ENCODE measurements around the gene PAX7. TPM values are rescaled to one million over a fixed set of nuclear protein-coding genes. Genes with fewer than 3 reads are reported as not detected.

PAX7 gene
- polyA plus RNA-seq, 2 of the 4 experiments (the other 2 are of a cell fraction): 0.23 to 0.48 TPM

- 78% methylated on average over 10 of the region's 13 CpGs for WGBS (ENCODE audit: missing lambda C conversion rate)
- H3K4me3 ChIP-seq: no peak overlapping the region
- no peak overlapping the region for H3K4me2 ChIP-seq
- ATAC-seq (peak; percentile 31 to 45; a peak in 3 of 6 replicates), FAIRE-seq (no peak), DNase-seq (ENCODE audit: low read depth in 1 of 2, low spot score in 1 of 2) (no peak)
- ChIA-PET CTCF (interaction anchor here (0.9 to 2.2 kb wide), 9 partner anchors 7 to 281 kb away, joined by 3 to 20 read pairs (median 4); no protein-coding TSS in a partner anchor), POLR2A (no interaction called here)
- no peak overlapping the region for H3K27ac ChIP-seq
- TF ChIP-seq RFX5 (IDR thresholded peaks at IDR 0.05) (no peak), EHMT2 (IDR thresholded peaks at IDR 0.05; ENCODE audit: low read depth) (no peak), CEBPB (IDR thresholded peaks at IDR 0.05) (no peak), ATOH8 (CRISPR knock-in tag; IDR thresholded peaks at IDR 0.05; ENCODE audit: low read depth) (no peak), ELK1 (IDR thresholded peaks at IDR 0.05; ENCODE audit: low read depth, low read length) (no peak), RCOR1 (IDR thresholded peaks at IDR 0.05; ENCODE audit: low read depth, low read length) (no peak), RNF2 (IDR thresholded peaks at IDR 0.05; ENCODE audit: borderline replicate concordance, low read depth) (no peak)
- H3K9me3 ChIP-seq: no peaks in the 10 kb centered on the region
- no peaks in the 10 kb centered on the region for H3K4me1 ChIP-seq
Measured at GRCh38 chr1:18603212-18603852, 27.3 kb upstream of the PAX7 start.

GRCh38 chr1:18606443-18607288 is 24.0 kb upstream of the PAX7 start:
- WGBS (ENCODE audit: missing lambda C conversion rate): 70% methylated on average over 11 of the region's 19 CpGs
- no peak overlapping the region for H3K27ac ChIP-seq
- H3K4me1 ChIP-seq: no peaks in the 10 kb centered on the region
- ATAC-seq (no peak), FAIRE-seq (no peak), DNase-seq (ENCODE audit: low read depth in 1 of 2, low spot score in 1 of 2) (no peak)
- no peak overlapping the region for H3K4me3 ChIP-seq
- ChIA-PET CTCF (interaction anchor here (0.5 to 1.9 kb wide), 4 partner anchors 9 to 1331 kb away, joined by 3 to 10 read pairs (median 4); no protein-coding TSS in a partner anchor), POLR2A (no interaction called here)
- no peaks in the 10 kb centered on the region for H3K9me3 ChIP-seq
- TF ChIP-seq SREBF2 (IDR thresholded peaks at IDR 0.05) (no peak), PHF8 (IDR thresholded peaks at IDR 0.05; ENCODE audit: borderline replicate concordance, low read depth) (no peak), POLR2A (IDR thresholded peaks at IDR 0.05; ENCODE audit: low read length) (no peak), CEBPB (IDR thresholded peaks at IDR 0.05) (no peak), CBX8 (IDR thresholded peaks at IDR 0.05) (no peak), RFX5 (IDR thresholded peaks at IDR 0.05) (no peak), POLR2AphosphoS2 (conservative IDR thresholded peaks at IDR 0.05; ENCODE audit: low read length) (no peak), TFCP2L1 (CRISPR knock-in tag; IDR thresholded peaks at IDR 0.05) (no peak), GATA3 (IDR thresholded peaks at IDR 0.05; ENCODE audit: borderline replicate concordance) (no peak), BHLHE40 (IDR thresholded peaks at IDR 0.05; ENCODE audit: low read depth, low read length) (no peak), ZC3H11A (IDR thresholded peaks at IDR 0.05) (no peak), RAD21 (conservative IDR thresholded peaks at IDR 0.05 in 1 of 2, IDR thresholded peaks at IDR 0.05 in 1 of 2) (no peak), HEYL (CRISPR knock-in tag; IDR thresholded peaks at IDR 0.05) (no peak), NR3C1 (IDR thresholded peaks at IDR 0.05) (no peak), ZFP36 (IDR thresholded peaks at IDR 0.05; ENCODE audit: borderline replicate concordance, partially characterized antibody) (no peak), FOXS1 (CRISPR knock-in tag; IDR thresholded peaks at IDR 0.05) (no peak)
- H3K4me2 ChIP-seq: no peak overlapping the region

GRCh38 chr1:18607289-18607760 is 23.3 kb upstream of the PAX7 start:
- ATAC-seq: no peak
- ChIA-PET CTCF (interaction anchor here (0.5 to 1.9 kb wide), 3 partner anchors 10 to 1332 kb away, joined by 3 to 10 read pairs (median 5); no protein-coding TSS in a partner anchor), POLR2A (no interaction called here)
- no peak overlapping the region for H3K27ac ChIP-seq
- no peak overlapping the region for H3K4me2 ChIP-seq
- DNase-seq (ENCODE audit: low read depth in 1 of 2, low spot score in 1 of 2): no peak
- no peaks in the 10 kb centered on the region for H3K4me1 ChIP-seq
- FAIRE-seq: no peak
- no peaks in the 10 kb centered on the region for H3K9me3 ChIP-seq
- no peak overlapping the region for H3K4me3 ChIP-seq
- WGBS (ENCODE audit: missing lambda C conversion rate): 63% methylated on average over 4 of the region's 7 CpGs
- TF ChIP-seq MAZ (IDR thresholded peaks at IDR 0.05; ENCODE audit: borderline replicate concordance, low read depth, low read length) (no peak), MAX (IDR thresholded peaks at IDR 0.05) (no peak), JUNB (IDR thresholded peaks at IDR 0.05) (no peak), BCL3 (IDR thresholded peaks at IDR 0.05) (no peak), MAFK (IDR thresholded peaks at IDR 0.05; ENCODE audit: partially characterized antibody) (no peak), HOXB13 (CRISPR knock-in tag; IDR thresholded peaks at IDR 0.05; ENCODE audit: low read depth) (no peak), EHF (CRISPR knock-in tag; IDR thresholded peaks at IDR 0.05) (no peak), CEBPB (IDR thresholded peaks at IDR 0.05) (no peak), ZSCAN20 (CRISPR knock-in tag; IDR thresholded peaks at IDR 0.05) (no peak), NFE2L2 (conservative IDR thresholded peaks at IDR 0.05; ENCODE audit: low read length) (no peak), ZC3H11A (IDR thresholded peaks at IDR 0.05) (no peak), USF2 (IDR thresholded peaks at IDR 0.05) (no peak)
